ENCODE measurements around the gene STN1.

STN1 gene

GRCh38 chr10:103919648-103920025 is 1.7 kb upstream of the STN1 start:
- no peaks in the 10 kb centered on the region for H3K36me3 ChIP-seq
- H3K27me3 ChIP-seq = no peaks in the 10 kb centered on the region
- H3K4me3 ChIP-seq (ENCODE audit: low read depth, low read length) = no peak overlapping the region
- H3K4me1 ChIP-seq = peaks cover 11% of the 10 kb centered on the region
- no peak for TF ChIP-seq CTCF (IDR thresholded peaks at IDR 0.05; ENCODE audit: low read depth, low read length)
- DNase-seq = no peak
- H3K9me3 ChIP-seq = no peaks in the 10 kb centered on the region; the same call in 1 of the 2 replicates

GRCh38 chr10:103917302-103918052 is 507 bp downstream of the STN1 start:
- H3K4me1 ChIP-seq = peaks cover 11% of the 10 kb centered on the region
- H3K27me3 ChIP-seq = no peaks in the 10 kb centered on the region
- no peaks in the 10 kb centered on the region; the same call in 1 of the 2 replicates for H3K9me3 ChIP-seq
- TF ChIP-seq CTCF (IDR thresholded peaks at IDR 0.05; ENCODE audit: low read depth, low read length) = no peak
- H3K36me3 ChIP-seq = no peaks in the 10 kb centered on the region
- DNase-seq = peak; percentile 39
- peak overlapping the region; percentile 93 for H3K4me3 ChIP-seq (ENCODE audit: low read depth, low read length)

GRCh38 chr10:103916876-103917275 is 1.1 kb downstream of the STN1 start:
- Histone ChIP-seq H3K4me1 (peaks cover 11% of the 10 kb centered on the region), H3K9me3 (no peaks in the 10 kb centered on the region; the same call in 1 of the 2 replicates), H3K4me3 (ENCODE audit: low read depth, low read length) (peak overlapping the region; percentile 93), H3K27me3 (no peaks in the 10 kb centered on the region), H3K36me3 (no peaks in the 10 kb centered on the region)
- DNase-seq = no peak
- TF ChIP-seq CTCF (IDR thresholded peaks at IDR 0.05; ENCODE audit: low read depth, low read length) = no peak

GRCh38 chr10:103916254-103916653 is 1.7 kb downstream of the STN1 start:
- no peaks in the 10 kb centered on the region; the same call in 1 of the 2 replicates for H3K9me3 ChIP-seq
- no peaks in the 10 kb centered on the region for H3K27me3 ChIP-seq
- no peak overlapping the region for H3K4me3 ChIP-seq (ENCODE audit: low read depth, low read length)
- H3K36me3 ChIP-seq = no peaks in the 10 kb centered on the region
- TF ChIP-seq CTCF (IDR thresholded peaks at IDR 0.05; ENCODE audit: low read depth, low read length) = no peak
- DNase-seq = no peak
- peaks cover 11% of the 10 kb centered on the region for H3K4me1 ChIP-seq

GRCh38 chr10:103915796-103916195 is 2.2 kb downstream of the STN1 start:
- no peak for DNase-seq
- H3K9me3 ChIP-seq = no peaks in the 10 kb centered on the region; the same call in 1 of the 2 replicates
- no peak overlapping the region for H3K4me3 ChIP-seq (ENCODE audit: low read depth, low read length)
- TF ChIP-seq CTCF (IDR thresholded peaks at IDR 0.05; ENCODE audit: low read depth, low read length) = no peak
- H3K4me1 ChIP-seq = peaks cover 11% of the 10 kb centered on the region
- H3K27me3 ChIP-seq = no peaks in the 10 kb centered on the region
- H3K36me3 ChIP-seq = no peaks in the 10 kb centered on the region

- Histone ChIP-seq H3K9me3 (no peaks in the 10 kb centered on the region; the same call in 1 of the 2 replicates), H3K4me3 (ENCODE audit: low read depth, low read length) (no peak overlapping the region), H3K27me3 (no peaks in the 10 kb centered on the region), H3K36me3 (no peaks in the 10 kb centered on the region), H3K4me1 (peaks cover 8% of the 10 kb centered on the region)
- DNase-seq = no peak
- no peak for TF ChIP-seq CTCF (IDR thresholded peaks at IDR 0.05; ENCODE audit: low read depth, low read length)
Measured at GRCh38 chr10:103912759-103913158, 5.2 kb downstream of the STN1 start.

Measured in BE2C (cell line).